ENCODE data around the gene IGSF3.

DNA sequence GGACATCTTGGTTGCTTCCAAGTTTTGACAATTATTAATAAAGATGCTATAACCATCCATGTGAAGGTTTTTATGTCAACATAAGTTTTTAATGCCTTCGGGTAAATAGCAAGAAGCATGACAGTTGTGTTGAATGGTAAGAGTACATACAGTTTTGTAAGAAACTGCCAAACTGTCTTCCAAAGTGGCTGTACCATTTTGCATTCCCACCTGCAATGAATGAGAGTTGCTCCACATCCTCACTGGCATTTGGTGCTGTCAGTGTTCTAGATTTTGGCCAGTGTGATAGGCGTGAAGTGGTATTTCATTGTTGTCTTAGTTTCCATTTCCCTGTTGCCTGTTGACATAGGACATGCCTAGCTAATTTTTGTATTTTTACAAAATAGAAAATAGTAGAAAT, 142.1 kb downstream of the IGSF3 start:
- TF ChIP-seq EZH2 (optimal IDR thresholded peaks at IDR 0.05; ENCODE audit: low read depth, low read length) (no peak), EZH2phosphoT487 (IDR thresholded peaks at IDR 0.05; ENCODE audit: low read length) (no peak)
- TF ChIP-seq, protein P1, sequence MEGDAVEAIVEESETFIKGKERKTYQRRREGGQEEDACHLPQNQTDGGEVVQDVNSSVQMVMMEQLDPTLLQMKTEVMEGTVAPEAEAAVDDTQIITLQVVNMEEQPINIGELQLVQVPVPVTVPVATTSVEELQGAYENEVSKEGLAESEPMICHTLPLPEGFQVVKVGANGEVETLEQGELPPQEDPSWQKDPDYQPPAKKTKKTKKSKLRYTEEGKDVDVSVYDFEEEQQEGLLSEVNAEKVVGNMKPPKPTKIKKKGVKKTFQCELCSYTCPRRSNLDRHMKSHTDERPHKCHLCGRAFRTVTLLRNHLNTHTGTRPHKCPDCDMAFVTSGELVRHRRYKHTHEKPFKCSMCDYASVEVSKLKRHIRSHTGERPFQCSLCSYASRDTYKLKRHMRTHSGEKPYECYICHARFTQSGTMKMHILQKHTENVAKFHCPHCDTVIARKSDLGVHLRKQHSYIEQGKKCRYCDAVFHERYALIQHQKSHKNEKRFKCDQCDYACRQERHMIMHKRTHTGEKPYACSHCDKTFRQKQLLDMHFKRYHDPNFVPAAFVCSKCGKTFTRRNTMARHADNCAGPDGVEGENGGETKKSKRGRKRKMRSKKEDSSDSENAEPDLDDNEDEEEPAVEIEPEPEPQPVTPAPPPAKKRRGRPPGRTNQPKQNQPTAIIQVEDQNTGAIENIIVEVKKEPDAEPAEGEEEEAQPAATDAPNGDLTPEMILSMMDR (IDR thresholded peaks at IDR 0.05; ENCODE audit: low read length), result no peak

All from MM.1S (cell line).